Esophagus squamous epithelium (tissue), 4 donors: ENCODE measurements around the gene LRRN3.

Experiments used
- POLR2A ChIP-seq, 4 donors: fragments of 450-650 bp; IDR thresholded peaks; one replicate each; pipeline ENCODE4 v1.6.1; 2017; ENCODE audit warnings: antibody characterized with exemption in 4 of 4, mild to moderate bottlenecking in 4 of 4, moderate library complexity in 3 of 4
- TF ChIP-seq, protein P1 (sequence below), 6 experiments: fragments of 450-650 bp in 4 of 6; fragments of 200-600 bp in 2 of 6; sonication (generic) in 2 of 6; IDR thresholded peaks; one replicate each; pipeline ENCODE4 v1.5.1; 2016 to 2019; ENCODE audit warnings: antibody characterized with exemption in 6 of 6, mild to moderate bottlenecking in 4 of 6, moderate library complexity in 4 of 6

- TF ChIP-seq, protein P1, sequence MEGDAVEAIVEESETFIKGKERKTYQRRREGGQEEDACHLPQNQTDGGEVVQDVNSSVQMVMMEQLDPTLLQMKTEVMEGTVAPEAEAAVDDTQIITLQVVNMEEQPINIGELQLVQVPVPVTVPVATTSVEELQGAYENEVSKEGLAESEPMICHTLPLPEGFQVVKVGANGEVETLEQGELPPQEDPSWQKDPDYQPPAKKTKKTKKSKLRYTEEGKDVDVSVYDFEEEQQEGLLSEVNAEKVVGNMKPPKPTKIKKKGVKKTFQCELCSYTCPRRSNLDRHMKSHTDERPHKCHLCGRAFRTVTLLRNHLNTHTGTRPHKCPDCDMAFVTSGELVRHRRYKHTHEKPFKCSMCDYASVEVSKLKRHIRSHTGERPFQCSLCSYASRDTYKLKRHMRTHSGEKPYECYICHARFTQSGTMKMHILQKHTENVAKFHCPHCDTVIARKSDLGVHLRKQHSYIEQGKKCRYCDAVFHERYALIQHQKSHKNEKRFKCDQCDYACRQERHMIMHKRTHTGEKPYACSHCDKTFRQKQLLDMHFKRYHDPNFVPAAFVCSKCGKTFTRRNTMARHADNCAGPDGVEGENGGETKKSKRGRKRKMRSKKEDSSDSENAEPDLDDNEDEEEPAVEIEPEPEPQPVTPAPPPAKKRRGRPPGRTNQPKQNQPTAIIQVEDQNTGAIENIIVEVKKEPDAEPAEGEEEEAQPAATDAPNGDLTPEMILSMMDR (IDR thresholded peaks at IDR 0.05): no peak
- no peak for TF ChIP-seq POLR2A (IDR thresholded peaks at IDR 0.05)
Measured at GRCh38 chr7:111092406-111093236, 1.7 kb downstream of the LRRN3 start.
